Measurements from ENCODE around the gene TMEM192.
"Not testable (repeated sequence)": the region's sequence is repeated elsewhere in the genome, so short reads cannot be mapped to it uniquely, and the experiment has no call there.

Gene TMEM192
- 14.1 to 20.6 (median 17.1) reads per million in 4 donors for total RNA-seq

DNA sequence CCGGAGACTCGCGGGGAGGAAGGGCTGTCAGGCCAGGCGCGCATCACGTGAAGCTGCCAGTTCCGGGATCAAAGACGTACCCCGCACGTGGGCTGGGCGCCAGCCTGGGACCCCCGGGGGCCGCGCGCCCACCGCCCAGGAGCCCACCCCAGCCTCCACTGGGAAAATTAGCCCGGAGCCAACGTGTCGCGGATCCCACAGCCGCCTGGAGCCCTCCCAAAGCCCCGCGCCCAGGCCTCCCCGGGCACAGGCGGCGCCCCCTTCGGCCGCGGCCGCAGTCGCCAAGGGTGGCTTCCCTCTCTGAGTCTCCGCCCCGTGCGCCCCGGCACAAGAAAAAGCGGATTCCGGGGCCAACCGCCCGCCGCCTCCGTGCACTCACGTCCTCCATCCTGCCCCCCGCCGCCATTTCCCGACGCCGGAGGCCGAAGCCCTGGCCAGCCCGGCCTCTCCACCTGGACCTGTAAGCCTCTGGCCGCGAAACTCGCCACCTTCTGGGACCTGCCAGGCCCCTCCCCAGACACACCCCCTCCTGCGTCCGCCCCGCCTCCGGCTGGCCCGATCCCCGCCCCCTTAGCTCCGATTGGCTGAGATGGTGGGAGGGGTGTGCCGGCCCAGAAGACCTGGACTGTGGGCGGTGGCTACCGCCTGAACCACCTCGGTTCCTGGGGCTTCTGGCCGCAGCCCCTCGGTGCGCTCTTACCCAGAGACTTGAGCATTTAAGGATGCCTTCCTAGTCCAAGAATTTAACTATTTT, at the start of gene TMEM192:
TSS of gene TMEM192 (minus strand) at position 493 of the 754 bp plus-strand sequence. CDS start at position 406, 87 bp downstream.
- DNase-seq = peak; percentile 83 to 90 (median 87)

DNA sequence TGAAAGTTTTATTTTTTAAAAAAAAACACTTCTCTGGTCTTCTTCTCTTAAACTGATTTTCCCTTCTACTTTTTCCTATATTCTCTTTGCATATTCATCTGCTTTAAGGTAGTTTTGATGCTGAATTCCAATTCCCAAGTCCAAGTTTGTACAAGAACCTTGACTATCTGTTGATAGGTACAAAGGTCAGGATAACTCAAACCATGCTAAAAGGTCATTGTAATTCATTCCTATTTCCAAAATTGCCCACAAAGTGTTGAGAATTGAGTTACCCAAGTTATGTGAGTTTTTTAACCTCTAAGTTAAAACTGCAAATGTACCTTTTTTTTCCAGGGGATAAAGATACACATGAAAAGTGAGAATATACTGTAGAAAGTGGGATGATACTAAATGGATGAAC, 46.1 kb upstream of the TMEM192 start:
- DNase-seq = no peak

DNA sequence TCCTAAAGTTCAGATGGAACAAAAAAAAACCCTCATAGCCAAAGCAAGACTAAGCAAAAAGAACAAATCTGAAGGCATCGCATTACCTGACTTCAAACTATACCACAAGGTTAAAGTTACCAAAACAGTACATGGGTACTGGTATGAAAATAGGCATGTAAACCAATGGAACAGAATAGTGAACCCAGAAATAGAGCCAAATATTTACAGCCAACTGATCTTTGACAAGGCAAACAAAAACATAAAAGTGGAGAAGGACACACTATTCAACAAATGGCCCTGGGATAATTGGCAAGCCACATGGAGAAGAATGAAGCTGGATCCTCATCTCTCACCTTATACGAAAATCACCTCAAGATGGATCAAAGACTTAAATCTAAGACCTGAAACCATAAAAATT, 44.2 kb upstream of the TMEM192 start:
- DNase-seq = no peak

DNA sequence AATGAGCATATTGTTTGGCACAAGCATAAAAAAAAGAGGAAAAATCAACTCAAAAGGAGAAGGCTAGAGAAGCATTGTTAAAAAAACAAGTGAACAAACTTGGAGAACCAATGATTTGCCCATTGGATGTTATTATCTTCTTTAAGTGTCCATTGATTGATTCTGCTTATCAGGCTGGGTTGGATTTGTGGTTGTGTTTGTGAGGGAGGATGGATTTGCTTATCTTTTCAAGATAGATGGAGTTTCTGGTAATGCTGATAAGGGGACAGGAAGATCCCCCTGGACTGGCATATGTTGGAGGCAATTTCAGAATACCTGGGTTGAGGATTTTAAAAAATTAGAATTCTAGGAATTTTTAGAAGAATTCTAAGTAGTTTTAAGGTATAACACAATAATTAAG, 41.8 kb upstream of the TMEM192 start:
- no peak for DNase-seq

DNA sequence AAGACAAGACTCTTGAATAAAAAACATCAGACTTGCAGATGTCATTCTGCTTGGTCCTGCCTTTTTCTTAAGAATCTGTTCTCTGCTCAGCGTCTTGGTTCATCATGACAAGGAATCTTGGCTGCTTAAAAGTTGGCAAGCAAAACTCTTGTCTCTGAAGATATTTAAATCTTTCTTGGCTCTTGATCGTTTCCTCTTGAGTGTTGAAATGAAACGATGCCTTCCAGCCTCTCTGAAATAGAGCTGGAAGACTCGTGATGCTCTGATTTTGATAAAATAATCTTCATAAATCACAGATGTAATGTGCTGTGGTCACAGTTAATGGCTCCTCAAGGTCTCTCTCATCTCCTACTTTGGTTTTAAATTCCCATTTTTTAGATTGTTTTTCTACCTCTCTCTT, 39.9 kb upstream of the TMEM192 start:
- DNase-seq = no peak

DNA sequence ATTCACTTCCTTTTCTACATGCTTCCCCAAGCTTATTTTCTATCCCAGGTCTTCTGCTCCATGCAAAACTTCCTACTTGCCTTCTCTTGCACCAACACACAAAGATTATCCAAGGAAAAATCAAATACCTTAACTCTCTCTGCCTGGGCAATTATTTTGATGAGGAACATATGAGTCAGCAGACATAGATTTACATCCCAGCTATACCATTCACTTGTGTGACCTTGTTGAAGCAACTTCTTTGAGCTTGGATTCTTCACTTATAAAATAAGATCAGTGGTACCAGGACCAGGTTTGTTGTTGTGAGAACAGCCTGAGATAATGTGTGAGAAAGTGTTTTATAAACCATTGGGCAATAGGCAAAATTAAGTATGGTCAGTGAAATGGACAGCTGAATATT, 39.1 kb upstream of the TMEM192 start:
- DNase-seq = no peak

DNA sequence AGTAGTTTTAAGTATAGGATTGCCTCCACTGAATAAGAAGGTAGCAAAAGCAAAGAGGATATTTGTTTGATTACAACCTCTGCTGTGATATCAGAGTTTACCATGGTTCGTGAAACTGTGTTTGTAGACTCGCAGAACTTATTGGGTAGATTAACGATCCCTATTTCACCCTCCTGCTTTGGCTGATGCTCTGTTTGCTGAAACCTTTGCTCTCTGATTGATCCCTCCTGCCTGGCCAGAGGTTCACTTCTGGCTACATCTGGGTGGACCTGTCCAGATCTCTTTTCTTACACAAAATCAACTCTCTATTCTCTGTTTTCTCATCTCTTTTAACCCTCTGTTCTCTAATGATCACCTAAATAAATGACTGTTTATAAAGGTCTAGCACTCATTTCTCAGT, 37.9 kb upstream of the TMEM192 start:
- DNase-seq = no peak

DNA sequence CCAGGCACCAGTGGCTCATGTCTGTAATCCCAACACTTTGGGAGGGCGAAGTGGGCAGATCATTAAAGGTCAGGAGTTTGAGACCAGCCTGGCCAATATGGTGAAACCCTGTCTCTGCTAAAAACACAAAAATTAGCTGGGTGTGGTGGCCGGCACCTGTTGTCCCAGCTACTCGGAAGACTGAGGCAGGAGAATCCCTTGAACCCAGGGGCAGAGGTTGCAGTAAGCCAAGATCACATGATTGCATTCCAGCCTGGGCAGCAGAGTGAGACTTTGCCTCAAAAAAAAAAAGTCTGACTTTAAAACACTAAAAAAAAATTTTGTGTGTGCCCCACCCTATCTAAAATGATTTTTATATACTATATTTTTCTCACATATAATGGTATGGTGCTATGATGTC, 26.2 kb upstream of the TMEM192 start:
- no peak for DNase-seq

DNA sequence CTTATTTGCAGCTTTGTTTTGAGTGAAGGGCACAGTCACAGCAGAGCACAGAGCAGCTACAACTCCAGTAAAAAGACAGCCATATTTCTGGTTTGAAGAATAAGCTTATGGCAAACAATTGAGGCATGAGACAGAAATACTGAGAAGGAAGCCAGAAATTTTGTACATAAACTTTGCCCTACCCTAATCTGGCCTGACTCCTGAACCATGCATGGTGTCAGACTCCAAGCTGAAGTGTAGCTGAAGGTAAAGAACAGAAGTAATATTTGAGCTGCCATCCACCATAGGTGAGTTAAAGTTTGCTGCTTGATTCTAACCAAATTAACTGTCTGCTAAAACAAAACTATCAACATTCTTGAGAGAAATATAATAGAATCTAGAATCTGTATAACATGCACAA, 24.5 kb upstream of the TMEM192 start:
- DNase-seq = no peak

DNA sequence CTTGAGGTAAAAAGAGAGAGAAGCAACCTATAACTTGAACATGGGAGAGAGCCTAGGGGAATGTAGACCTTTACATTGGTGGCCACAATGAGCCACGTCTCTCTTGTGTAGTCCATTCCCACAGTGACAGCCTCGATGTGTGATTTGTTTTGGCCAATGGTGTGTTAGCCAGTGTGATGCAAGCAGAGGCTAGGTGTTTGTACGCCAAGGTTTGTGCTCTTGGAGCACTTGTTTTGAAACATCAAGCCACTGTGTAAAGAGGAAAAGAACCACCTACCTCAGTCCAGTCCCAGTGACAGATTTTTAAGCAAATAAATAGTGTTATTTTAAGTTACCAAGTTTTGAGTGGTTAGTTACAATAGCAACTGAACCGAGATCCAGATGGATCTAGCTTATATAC, 23.9 kb upstream of the TMEM192 start:
- no peak for DNase-seq

DNA sequence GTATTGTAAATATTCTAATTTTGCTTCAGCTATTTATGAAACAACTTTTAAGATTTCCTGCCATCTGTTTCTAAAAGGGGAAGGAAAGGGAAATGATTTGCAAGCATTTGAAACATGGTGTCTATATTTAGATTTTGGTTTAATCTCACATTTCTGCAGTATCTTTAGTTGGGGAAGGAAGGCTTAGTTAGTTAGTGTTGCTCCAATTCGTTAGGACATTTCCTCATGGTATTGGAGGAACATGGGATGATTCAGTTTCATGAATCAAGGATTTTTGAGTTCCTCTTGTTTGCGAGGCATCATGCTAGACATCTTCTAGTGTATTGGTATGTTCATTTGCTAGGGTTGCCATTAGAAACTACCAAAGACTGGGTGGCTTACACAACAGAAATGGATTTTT, 20.5 kb upstream of the TMEM192 start:
- no peak for DNase-seq

DNA sequence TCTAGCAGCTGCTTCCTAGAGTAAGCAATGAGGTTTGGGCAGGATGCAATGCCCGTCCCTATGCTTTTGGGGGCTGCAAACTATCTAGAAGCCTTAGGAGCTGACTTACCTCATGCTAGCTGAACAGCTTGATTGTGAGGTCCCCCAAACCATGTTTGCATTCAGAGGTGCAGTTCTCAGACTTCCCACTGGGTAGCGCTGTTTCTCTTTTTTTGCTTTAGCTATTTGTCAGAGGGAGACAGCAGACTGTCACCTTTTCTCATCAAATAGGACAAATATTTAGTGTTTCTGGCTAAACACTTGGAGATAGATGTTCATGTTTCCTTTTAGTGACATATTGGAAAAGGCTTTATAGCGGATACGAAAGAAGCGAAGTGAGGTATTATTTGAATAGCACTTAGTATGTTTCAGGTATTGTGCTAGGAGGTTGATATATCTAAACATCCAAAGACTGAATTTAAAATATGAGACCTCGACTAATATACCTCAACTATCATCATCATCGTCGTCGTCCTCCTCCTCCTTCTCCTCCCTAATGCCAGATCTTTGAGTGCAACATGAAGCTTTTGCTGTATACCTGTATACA, 18.7 kb upstream of the TMEM192 start:
- DNase-seq = peak; percentile 24 to 73 (median 58)

DNA sequence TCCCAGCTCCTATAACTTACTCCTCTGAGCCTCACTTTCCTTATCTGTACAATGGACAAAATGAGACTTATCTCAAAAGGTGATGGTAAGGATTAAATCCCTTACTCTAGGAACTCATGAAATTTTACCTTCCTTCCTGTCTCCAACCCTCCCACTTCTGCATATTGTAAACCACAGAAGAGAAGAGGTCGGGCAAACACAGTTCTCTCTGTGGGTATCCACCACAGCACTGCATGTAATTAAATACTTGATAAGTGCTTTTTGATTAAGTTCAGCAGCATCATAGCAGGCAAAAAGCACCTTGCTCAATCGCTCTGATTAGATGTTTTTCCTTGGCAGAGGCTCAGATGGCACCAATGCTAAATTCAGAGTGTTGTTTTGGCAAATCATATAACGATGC, 17.3 kb upstream of the TMEM192 start:
- DNase-seq = no peak

DNA sequence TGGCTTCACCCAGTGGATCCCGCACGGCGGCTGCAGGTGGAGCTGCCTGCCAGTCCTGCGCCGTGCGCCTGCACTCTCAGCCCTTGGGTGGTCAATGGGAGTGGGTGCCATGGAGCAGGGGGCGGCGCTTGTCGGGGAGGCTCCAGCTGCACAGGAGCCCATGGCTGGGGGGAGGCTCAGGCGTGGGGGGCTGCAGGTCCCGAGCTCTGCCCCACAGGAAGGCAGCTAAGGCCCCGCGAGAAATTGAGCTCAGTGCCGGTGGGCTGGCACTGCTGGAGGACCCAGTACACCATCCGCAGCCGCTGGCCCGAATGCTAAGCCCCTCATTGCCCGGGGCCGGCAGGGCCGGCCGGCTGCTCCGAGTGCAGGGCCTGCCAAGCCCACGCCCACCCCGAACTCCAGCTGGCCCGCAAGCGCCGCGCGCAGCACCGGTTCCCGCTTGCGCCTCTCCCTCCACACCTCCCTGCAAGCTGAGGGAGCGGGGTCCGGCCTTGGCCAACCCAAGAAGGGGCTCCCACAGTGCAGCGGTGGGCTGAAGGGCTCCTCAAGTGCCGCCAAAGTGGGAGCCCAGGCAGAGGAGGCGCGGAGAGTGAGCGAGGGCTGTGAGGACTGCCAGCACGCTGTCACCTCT, 13.3 kb upstream of the TMEM192 start:
- not testable (repeated sequence) for DNase-seq

DNA sequence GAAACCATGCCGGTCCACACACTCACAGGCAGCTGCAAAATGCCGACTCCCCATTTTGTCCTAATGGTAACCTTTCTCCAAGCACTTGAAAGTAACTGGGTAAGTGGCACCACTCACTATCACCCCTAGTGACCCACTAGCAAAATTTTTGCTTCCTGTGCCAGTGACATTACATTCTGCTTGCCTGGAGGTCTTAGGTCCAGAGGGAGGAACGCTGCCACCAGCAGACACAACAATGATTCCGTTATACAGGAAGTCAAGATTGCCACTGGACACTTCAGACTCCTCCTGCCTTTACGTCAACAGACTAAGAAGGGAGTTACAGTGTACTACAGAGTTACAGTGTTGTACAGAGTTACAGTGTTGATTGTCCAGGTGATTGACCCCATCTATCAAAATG, 11.8 kb upstream of the TMEM192 start:
- no peak for DNase-seq

DNA sequence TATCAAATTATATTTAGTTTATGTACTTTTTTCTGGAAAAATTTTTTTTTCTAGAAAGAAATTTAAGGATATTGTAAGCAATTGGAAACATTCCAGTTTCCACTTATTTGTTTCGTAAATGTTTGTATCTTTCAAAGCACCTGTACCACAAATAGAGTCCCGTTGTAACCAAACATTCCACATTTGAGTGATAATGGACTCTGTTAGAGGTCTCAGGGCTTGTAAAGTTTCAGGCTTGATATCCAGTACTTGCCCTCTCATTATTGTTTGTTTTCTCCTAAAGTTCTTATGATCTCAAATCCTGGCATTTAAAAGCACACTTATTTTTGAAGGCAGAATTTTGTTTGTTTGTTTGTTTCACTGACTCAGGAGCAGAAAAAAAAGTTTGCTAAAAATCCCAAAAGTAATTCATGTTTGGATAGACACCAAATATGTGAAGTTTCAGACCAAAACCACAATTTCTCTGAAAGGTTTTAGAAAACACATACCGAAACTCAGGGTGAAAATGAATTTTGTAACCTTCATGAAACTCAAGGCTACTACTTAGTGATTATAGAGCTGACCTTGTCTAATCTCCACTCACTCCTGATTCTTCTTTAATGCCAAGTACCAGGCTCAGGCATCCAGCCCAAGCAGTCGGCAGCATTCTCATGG, 5.7 kb upstream of the TMEM192 start:
- DNase-seq = no peak

DNA sequence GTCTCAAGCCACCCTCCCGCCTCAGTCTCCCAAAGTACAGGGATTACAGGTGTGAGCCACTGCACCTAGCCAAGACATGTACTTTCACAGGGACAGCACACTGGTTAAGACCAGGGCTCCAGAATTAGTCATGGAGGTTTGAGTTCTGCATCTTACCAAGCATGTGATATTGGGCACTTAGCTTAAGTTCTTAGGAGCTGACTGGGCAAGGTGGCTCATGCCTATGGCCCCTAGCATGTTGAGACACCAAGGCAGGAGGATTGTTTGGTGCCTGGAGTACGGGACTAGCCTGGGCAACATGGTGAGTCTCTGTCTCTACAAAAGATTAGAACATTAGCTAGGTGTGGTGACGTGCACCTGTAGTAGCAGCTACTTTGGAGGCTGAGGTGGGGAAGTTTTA, 2.6 kb upstream of the TMEM192 start:
- no peak for DNase-seq

DNA sequence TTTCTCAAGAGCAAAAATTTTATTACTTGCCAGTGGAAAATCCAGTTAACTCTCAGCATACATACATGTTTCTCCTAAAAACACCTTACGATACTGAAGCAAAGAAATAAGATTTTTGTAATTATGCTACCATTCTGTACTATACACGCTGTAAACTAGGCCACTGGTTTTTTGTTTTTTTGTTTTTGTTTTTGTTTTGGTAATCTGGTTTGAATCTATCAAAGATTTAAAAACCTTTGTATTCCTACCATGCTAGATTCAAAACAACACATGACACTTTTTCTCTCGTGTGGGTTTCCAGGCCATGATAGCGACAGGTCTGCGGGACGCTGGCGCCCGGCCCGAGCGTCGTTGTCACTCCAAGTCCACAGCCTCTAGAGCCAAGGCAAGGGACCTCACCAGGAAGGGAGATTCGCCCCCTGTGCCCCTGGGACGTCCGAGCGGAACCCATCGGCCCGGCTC, 723 bp downstream of the TMEM192 start:
- no peak for DNase-seq

DNA sequence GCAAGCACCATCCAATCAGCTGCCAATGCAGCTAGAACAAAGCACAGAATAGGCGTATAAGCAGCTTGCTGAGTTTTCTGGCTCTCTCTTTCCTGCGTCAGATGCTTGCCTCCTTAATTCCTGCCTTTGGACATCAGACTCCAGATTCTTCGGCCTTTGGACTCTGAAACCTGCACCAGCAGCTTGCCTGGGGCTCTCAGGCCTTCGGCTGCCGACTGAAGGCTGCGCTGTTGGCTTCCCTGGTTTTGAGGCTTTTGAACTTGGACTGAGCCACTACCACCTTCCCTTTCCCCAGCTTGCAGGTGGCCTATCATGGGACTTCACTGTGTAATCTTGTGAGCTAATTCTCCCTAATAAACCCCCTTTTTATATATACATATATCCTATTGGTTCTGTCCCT, 6.1 kb downstream of the TMEM192 start:
- no peak for DNase-seq

DNA sequence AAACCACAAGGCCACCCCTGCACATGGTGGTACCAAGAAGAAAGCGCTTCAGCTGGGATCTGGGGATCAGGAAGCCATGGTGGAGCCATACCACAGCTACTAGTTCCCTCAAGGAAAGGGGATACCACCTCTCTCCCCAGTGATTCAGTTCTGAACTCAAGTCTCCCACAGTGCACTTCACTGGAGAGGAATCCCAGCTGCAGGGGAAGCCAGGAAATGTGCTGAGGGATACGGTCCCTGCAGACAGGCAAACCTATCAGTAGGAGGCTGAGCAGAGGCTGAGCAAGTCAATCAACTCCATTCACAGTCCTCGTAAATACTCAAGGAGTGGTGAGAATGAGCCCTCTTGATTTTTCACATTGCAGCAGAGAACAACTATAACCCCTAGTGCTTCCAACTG, 11.0 kb downstream of the TMEM192 start:
- no peak for DNase-seq

DNA sequence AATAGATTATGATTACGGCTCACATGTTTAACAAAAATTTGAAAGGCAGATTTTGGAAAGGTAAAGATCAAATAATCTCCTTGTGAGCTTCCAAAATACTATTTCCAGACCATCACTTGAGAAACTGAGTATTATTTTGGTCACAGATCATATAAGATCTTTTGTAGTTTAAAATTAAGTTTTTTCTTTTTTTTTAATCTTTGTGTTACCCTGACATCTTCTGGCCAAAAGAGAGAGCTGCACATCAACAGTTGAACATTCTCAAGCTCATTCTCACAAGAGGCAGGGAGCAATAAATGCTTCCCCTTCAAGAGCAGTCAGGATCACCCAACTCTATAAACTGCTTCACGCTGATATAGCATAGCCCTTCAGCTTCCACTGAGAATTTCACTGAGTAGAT, 15.9 kb downstream of the TMEM192 start:
- no peak for DNase-seq

DNA sequence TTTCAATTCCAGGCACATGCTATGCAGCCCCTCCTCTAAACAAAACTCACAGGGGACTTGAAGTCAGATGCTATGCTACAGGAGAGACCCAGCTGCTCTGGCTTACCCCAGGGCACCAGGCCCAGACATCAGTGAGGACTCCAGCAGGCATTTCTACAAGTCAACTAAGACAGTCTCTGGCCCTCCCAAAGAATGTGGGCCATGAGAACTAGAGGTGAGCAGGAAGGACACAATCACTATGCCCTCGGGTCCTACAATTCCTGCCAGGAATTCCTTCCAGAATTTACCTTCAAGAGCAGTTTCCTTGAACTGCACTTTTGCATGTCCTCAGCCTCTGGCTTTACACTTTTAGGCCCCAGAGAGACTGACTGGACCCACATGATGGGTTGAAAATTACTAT, 17.4 kb downstream of the TMEM192 start:
- no peak for DNase-seq

DNA sequence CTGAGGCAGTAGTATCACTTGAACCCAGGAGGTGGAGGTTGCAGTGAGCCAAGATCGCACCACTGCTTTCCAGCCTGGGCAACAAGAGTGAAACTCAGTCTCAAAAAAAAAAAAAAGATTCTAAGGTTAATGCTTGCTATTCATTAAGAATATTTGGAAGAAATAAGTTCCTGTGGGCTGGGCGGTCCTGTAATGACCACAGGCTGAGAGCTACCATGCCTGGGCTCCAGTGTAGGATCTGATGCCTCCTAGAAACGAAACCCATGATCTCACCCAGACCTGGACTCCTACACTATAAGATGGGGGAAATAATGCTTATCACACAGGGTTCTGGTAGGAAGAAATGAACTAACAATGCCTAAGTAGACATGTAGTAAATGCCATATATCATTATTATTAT, 17.8 kb downstream of the TMEM192 start:
- DNase-seq = no peak

DNA sequence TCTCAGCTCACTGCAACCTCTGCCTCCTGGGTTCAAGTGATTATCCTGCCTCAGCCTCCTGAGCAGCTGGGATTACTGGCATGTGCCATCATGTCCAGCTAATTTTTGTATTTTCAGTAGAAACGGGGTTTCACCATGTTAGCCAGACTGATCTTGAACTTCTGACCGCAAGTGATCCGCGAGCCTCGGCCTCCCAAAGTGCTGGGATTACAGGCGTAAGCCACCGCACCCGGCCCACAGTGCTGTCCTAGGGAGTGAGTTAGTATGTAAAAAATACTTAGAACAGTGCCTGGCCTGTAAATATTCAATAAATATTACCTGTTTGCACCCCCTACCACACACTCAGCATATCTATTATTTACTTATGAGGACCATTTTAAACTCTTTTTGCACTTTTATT, 20.5 kb downstream of the TMEM192 start:
- DNase-seq = not testable (repeated sequence)

Data from T-helper 1 cell (primary cell).